SK-N-SH treated with all-trans-retinoic acid at 6 μM for 48 hours (cell line): ENCODE results near the gene NMNAT1.

Experiments
- GLIS3 ChIP-seq: fragments of 250-450 bp; sonication (Bioruptor Pico); IDR thresholded peaks from 2 replicates; pipeline ENCODE4 v1.5.0; 2020; ENCODE audit warnings: mild to moderate bottlenecking, moderate library complexity
- OSR1 ChIP-seq: fragments of 250-450 bp; sonication (Bioruptor Pico); IDR thresholded peaks from 2 replicates; pipeline ENCODE4 v1.8.0; 2022; ENCODE audit warnings: moderate library complexity, mild to moderate bottlenecking, inconsistent platforms
- ZNF70 ChIP-seq: fragments of 450-650 bp; formaldehyde crosslinking; IDR thresholded peaks from 2 replicates; pipeline ENCODE4 v1.5.0; 2020; ENCODE audit warnings: mild to moderate bottlenecking, moderate library complexity
- TF ChIP-seq, protein P1 (sequence below): fragments of 250-450 bp; sonication (Bioruptor Pico); IDR thresholded peaks from 2 replicates; pipeline ENCODE4 v1.5.1; 2021; ENCODE audit warnings: mild to moderate bottlenecking, moderate library complexity

- TF ChIP-seq OSR1 (no peak), ZNF70 (no peak), GLIS3 (no peak)
- TF ChIP-seq, protein P1, sequence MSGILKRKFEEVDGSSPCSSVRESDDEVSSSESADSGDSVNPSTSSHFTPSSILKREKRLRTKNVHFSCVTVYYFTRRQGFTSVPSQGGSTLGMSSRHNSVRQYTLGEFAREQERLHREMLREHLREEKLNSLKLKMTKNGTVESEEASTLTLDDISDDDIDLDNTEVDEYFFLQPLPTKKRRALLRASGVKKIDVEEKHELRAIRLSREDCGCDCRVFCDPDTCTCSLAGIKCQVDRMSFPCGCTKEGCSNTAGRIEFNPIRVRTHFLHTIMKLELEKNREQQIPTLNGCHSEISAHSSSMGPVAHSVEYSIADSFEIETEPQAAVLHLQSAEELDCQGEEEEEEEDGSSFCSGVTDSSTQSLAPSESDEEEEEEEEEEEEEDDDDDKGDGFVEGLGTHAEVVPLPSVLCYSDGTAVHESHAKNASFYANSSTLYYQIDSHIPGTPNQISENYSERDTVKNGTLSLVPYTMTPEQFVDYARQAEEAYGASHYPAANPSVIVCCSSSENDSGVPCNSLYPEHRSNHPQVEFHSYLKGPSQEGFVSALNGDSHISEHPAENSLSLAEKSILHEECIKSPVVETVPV (CRISPR knock-in tag), result no peak
Observed at GRCh38 chr1:9992910-9993309, 49.6 kb downstream of the NMNAT1 start.
